ENCODE measurements around the gene SPDYE2B.
"Not testable (repeated sequence)": the region's sequence is repeated elsewhere in the genome, so short reads cannot be mapped to it uniquely, and the experiment has no call there.

SPDYE2B gene

DNA sequence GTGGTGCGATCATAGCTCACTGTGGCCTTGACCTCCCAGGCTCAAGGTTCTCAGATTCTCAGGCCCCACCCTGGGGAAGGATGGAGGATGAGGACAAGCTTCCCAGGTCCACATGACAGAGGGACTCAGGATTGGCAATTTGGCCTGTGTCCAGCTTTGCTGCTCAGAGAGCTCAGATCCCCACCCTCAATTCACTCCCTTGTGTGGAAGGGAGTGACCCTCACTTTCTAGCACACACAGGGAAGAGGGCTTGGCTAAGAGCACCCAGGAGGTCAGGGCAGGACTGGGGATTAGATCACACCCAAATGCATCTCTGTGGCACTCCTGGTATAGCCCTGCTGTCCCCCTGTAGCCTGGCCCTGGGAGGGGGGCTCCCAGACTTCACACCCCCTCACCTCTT lies 6.7 kb upstream of the SPDYE2B start:
- DNase-seq, result not testable (repeated sequence)

- not testable (repeated sequence) for DNase-seq
These were observed 2.3 kb upstream of the SPDYE2B start for GRCh38 chr7:102647813-102648212.

DNA sequence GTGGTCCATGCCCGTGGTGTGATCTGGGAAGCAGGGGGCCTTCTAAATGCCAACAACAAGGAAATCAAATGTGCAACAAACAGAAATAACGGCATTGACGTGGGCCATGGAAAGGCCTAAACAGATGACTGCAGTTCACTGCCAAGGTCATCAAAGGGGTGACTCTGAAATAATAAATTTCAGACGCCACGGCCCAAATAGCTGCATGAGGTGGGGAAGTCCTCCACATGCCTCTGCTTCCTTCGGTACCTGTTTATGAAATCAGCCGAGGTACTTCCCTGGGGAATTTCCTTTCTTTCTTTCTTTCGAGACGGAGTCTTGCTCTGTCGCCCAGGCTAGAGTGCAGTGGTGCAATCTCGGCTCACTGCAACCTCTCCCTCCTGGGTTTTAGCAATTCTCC lies 14.6 kb downstream of the SPDYE2B start:
- not testable (repeated sequence) for DNase-seq

DNA sequence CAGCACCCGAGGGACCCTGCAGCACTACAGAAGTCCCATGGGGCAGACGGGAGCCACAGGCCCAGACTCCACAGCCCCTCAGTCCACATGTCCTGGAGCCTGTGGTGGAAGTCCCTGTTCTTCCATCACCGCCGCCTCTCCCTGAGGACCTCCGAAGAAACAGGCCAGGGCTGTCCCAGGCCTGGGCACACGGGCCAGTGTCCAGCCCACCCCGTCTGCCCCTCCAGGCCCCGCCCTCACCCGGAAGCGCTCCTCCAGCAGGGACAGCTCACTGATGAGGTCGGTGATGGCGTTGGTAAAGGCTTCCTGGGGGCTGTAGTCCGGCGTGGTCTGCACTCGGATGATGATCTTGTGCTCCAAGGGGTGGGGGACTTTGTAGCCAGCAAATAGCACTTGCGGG lies 16.7 kb downstream of the SPDYE2B start:
- not testable (repeated sequence) for DNase-seq

DNA sequence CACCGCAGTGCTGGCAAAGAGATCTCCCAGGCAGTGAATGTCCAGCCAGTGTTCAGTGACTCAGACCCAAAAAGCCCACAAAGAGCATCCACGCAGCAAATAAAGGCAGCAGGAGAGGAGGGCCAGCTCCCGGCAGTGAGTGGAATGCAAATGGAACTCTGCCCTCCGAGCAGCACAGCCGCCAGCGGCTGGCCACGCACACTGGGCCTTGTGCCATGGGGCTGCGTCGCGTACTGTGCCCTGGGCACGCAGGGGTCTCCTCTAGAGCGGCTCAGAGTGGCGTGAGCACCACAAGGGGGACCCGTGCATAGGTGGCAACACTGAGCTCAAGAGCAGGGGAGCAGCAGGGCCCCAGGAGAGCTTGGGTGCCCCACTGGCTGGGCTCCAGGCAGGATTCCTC lies 17.4 kb downstream of the SPDYE2B start:
- DNase-seq, result not testable (repeated sequence)

- not testable (repeated sequence) for DNase-seq
These were observed 21.2 kb downstream of the SPDYE2B start, which contains the start of gene POLR2J2 for GRCh38 chr7:102671166-102671955. Gene POLR2J2, minus strand, starts transcription at chr7:102671663. Its CDS starts 62 bp downstream, at chr7:102671601.

DNA sequence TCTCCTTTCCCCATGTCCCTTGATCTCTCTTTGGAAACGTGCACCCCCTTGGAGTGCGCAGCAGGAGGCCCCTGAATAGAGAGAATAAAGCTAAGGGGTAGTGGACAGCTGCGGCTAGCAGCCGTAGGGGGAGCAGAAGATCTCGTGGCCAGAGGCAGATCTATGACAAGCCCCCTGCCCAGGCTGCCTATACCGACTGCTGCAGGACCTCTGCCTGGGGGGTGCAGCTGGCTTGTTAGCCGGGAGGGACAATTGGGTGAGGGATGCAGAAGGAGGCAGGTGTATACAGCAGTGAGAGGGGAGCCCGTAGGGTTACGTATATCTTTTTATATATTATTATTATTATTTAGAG lies 21.8 kb downstream of the SPDYE2B start:
- DNase-seq, result not testable (repeated sequence)

- not testable (repeated sequence) for DNase-seq
These were observed 23.4 kb downstream of the SPDYE2B start for GRCh38 chr7:102673447-102674067.

- not testable (repeated sequence) for DNase-seq
These were observed 25.4 kb downstream of the SPDYE2B start for GRCh38 chr7:102675545-102675944.

DNA sequence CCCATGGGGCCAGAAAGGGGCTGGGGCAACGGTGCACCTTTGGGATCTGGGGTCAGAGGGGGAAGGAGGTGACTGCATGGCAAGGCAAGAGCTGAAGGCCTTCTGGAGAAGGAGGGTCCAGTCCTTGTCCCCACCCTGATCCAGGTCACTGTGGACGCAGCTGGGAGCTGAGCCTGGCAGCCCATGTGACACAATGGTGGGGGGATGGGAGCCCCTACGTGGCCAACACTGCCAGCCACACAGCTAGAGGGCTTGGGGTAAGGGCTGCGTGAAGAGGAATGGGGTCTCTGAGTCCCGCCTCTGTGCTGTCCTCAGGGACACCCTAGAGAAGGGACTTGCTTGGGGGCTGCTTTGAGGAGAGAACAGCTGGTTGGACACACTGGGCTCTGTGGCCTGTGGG lies 30.7 kb downstream of the SPDYE2B start:
- DNase-seq, result not testable (repeated sequence)

- DNase-seq, result not testable (repeated sequence)
These were observed 32.4 kb downstream of the SPDYE2B start for GRCh38 chr7:102682560-102682959.

GRCh38 chr7:102688299-102689036 lies 38.3 kb downstream of the SPDYE2B start:
- not testable (repeated sequence) for DNase-seq

DNA sequence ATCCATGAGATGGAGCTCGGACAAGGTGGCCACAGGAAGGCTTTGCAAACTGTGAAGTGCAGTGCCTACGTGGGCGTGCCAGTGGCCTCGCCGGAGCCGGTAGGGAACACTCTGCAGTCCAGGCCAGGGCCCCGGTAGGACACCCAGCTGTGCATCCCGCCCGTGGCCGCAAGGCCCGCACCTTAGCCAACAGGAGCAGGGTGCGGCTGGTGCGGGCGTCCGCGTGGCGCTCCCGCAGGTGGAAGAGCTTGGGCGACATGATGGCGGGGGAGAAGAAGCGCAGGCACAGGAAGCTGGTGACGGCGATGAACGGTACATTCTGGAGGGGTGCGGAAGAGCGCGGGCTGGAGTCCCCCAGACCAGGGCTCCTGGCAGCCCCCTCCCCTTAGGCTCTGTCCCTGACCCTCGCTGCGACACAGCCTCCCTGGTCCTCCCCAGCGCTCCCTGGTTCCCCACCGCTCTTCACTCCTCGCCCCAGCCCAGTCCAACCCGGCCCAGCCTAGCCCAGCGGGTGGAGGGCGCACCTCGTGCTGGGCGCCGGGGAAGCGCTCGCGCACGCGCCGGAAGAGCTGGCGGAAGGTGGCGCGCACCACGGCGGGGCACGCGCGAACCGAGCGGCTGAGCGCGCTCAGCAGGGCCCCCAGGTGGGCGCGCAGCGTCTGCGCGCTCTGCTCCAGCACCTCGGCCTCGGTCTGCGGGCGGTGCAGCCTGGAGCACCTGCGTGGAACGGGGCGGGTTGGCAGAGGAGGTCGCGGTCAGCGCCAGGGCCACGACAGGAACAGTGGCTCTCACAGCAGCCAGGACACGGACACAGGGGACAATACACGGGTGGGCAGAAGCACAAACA lies 39.5 kb downstream of the SPDYE2B start:
- DNase-seq, result not testable (repeated sequence)

- not testable (repeated sequence) for DNase-seq
These were observed 40.5 kb downstream of the SPDYE2B start for GRCh38 chr7:102690602-102691001.

DNA sequence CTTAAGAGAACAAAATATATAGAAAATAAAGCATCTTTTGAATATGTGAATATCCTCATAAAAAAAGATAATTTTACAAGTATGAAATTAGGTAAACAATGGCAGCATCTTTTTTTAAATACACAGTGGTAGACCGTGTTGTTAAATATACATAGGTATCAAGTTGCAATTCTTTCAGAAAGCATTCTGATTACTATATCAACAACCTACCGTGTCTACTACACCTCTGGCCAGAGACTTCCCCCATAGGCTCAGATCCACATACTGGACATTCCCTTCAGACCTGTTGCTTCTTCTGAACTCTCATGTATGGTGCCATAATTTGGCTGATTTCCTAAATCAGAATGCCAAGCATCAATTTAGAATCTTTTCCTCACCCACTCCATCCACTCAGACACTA lies 43.9 kb downstream of the SPDYE2B start:
- DNase-seq, result not testable (repeated sequence)

DNA sequence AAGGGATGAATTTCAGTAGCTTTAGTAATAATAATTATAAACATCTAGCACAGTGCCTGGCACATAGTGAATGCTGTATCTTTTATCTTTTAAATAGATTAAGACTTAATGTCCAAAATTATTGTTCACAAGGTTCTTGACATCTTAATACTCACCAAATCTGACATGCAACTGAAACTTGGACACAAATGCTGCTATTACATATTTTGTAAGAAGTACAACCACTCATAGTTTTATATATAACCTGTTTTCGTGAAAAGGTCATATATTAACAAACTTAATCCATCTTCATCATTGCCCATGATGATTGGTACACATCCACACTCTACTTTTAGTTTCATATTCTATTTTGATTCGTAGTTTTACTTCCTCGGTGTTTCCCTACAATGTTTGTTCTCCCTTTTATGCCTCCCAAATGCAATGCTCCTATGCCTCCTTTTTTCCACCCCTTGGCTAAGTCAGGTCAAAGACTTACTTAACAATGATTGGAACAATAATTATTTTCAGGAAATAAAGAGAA lies 45.0 kb downstream of the SPDYE2B start:
- not testable (repeated sequence) for DNase-seq

GRCh38 chr7:102696009-102696408 lies 45.9 kb downstream of the SPDYE2B start:
- DNase-seq, result not testable (repeated sequence)

DNA sequence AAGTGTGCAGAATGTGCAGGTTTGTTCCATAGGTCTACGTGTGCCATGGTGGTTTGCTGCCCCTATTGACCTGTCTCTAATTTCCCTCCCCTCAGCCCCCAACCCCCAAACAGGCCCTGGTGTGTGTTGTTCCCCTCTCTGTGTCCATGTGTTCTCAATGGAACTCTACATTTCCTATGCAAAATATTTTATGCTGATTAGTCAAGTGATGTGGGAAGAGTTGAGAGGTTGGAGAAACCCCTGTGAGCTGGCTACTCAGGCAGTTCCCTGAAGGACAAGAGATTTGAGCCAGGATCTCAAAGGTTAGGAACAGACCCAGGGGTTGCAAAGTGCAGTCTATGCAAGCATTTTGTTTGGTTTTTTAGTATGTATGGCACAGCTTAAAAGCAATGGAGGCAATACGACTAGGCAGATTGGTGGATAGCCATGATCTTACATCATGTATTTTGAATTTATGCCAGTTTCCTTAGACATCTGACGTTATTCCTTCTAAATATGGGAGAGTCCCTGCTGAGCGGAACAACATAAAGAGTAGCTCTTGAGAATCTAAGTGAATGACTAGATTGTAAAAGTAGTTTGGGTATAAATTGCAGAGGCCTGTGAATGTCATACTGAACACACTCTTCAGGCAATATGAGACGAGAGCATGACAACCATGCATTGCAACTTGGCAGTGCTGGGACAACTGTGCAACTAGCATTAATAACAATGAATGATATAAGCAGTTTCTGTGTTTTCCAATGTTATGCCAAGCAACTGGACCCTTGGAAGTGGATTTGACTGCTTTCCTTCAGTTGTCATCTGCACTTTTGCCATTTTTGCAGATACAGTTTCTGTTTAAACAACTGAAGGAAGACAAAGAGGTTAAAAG lies 47.8 kb downstream of the SPDYE2B start:
- not testable (repeated sequence) for DNase-seq

DNA sequence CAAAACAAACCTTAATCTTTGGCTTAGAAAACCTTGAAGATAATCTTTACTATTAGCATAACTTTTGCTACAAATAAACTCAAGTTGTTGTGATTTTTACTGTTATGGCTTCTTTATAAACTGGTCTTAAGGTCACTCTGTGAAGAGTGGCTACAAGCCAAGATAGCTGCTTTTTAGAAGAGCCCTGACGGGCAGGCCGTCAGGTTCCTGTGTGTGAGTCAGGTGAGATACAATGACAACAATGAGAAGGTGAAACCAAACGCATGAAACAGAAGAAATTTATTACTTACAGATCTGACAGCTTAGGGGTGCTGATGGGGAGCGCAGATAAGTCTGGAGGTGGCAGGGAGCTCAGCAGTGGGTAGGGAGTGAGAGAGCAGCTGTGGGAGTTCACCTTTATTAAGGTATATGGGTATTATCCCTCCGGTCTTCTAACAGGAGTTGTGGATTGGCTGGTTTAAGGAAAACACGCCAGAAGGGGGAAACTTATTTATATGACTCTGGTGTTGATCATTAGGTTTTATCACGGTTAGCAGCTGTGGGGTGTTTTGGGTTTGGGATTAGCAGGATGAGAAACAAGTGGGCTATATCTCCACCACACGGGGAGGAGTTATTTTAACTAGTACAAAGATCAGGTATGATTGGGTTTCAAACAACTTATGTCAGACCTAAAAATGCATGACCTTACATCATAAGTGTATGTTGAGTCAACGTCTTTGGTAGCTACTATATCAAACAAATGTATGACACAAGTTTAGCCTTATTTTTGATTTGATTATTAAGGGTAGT lies 49.0 kb downstream of the SPDYE2B start:
- not testable (repeated sequence) for DNase-seq
